HepG2 (cell line): ENCODE results near the gene ZNF581. TPM values are rescaled to one million over a fixed set of nuclear protein-coding genes. Genes with fewer than 3 reads are reported as not detected.

ENCODE experiments used
- ATAC-seq: fragments of 200-7000 bp; cut with Tn5 transposase; 3 replicates; pipeline ENCODE4 v1.9.1; 2020; ENCODE audit warnings: mild to moderate bottlenecking, moderate library complexity
- BruUV-seq: library from RNA; stranded (reverse); fragments of 400-500 nt; replicated peaks from 2 replicates; lab custom pipeline; 2021; lab: Mats Ljungman, UMichigan
- CTCF ChIA-PET: fragments of 300-600 bp; formaldehyde crosslinking; extraction: SDS; loops from one replicate; lab custom pipeline; 2021; ENCODE audit warnings: low total read pairs, inconsistent platforms, low intra/inter-chr PET ratio; lab: Yijun Ruan, JAX
- POLR2A ChIA-PET: fragments of 350-600 bp; sonication (Branson Sonifier 250); formaldehyde crosslinking; loops from one replicate; lab custom pipeline; 2020; ENCODE audit warnings: antibody characterized with exemption, inconsistent platforms; lab: Yijun Ruan, JAX
- DNase-seq: peaks from one replicate; pipeline ENCODE4 v3.0.0-alpha.2; 2015; ENCODE audit warnings: low spot score
- FAIRE-seq: peaks from 3 replicates; lab custom pipeline; 2011; peaks lifted over from hg19 to GRCh38; lab: Jason Lieb, UNC
- H2AFZ ChIP-seq: one replicate; pipeline ENCODE4 v1.6.1; 2011; ENCODE audit warnings: low read length, inconsistent platforms
- H3K27ac ChIP-seq: fragments of 300-600 bp; 3 replicates; pipeline ENCODE4 v1.8.0; 2011; ENCODE audit warnings: mixed run types, mild to moderate bottlenecking, mixed read lengths, low read length, inconsistent platforms; ENCODE audit not compliant: insufficient read depth; ENCODE audit errors: extremely low read length
- H3K27me3 ChIP-seq, 2 experiments: fragments of 200-600 bp in 1 of 2; 2 replicates in 1 of 2; 3 replicates in 1 of 2; pipeline versions ENCODE4 v1.6.0 to v1.8.0; 2011; ENCODE audit warnings: low read length in 2 of 2, mild to moderate bottlenecking in 2 of 2, moderate library complexity in 2 of 2, inconsistent platforms in 1 of 2; ENCODE audit not compliant: insufficient read depth in 2 of 2, control insufficient read depth in 1 of 2
- H3K36me3 ChIP-seq, 2 experiments: fragments of 200-600 bp in 1 of 2; replicated peaks in 1 of 2; 2 replicates in 1 of 2; 3 replicates in 1 of 2; pipeline versions ENCODE4 v1.5.1 to v1.8.0; 2011; ENCODE audit warnings: low read length in 2 of 2, inconsistent platforms in 1 of 2; ENCODE audit not compliant: insufficient read depth in 2 of 2, control insufficient read depth in 1 of 2
- H3K4me1 ChIP-seq: 2 replicates; pipeline ENCODE4 v1.5.1; 2012; ENCODE audit warnings: low read length, inconsistent platforms; ENCODE audit not compliant: insufficient read depth
- H3K4me2 ChIP-seq: 2 replicates; pipeline ENCODE4 v1.6.0; 2011; ENCODE audit warnings: low read depth, low read length, inconsistent platforms
- H3K4me3 ChIP-seq, 3 experiments: fragments of 200-600 bp in 1 of 3; sonication (generic), shearing (Covaris generic) in 1 of 3; replicated peaks in 1 of 3; 2 replicates each; pipeline ENCODE4 v1.5.1; 2011 to 2016; ENCODE audit warnings: low read length in 3 of 3, inconsistent platforms in 2 of 3, low read depth in 2 of 3, mild to moderate bottlenecking in 2 of 3, control low read depth in 1 of 3, mixed read lengths in 1 of 3; ENCODE audit not compliant: insufficient read depth in 1 of 3
- H3K79me2 ChIP-seq: one replicate; pipeline ENCODE4 v1.6.1; 2011; ENCODE audit warnings: low read length, inconsistent platforms; ENCODE audit not compliant: insufficient read depth
- H3K9ac ChIP-seq: 2 replicates; pipeline ENCODE4 v1.6.0; 2011; ENCODE audit warnings: mild to moderate bottlenecking, low read depth, low read length, inconsistent platforms; ENCODE audit not compliant: insufficient read depth
- H3K9me3 ChIP-seq: 2 replicates; pipeline ENCODE4 v1.5.1; 2012; ENCODE audit warnings: mild to moderate bottlenecking, low read length
- H4K20me1 ChIP-seq: 2 replicates; pipeline ENCODE4 v1.6.0; 2011; ENCODE audit warnings: inconsistent platforms, mild to moderate bottlenecking, low read length, moderate library complexity; ENCODE audit not compliant: insufficient read depth
- ARHGAP35 ChIP-seq: sonication (generic); formaldehyde crosslinking; IDR thresholded peaks from 2 replicates; pipeline ENCODE4 v1.9.0; 2022; ENCODE audit warnings: mild to moderate bottlenecking, inconsistent platforms, moderate library complexity, missing genetic modification reagents, borderline replicate concordance
- KDM3A ChIP-seq: IDR thresholded peaks from 2 replicates; pipeline ENCODE4 v1.6.1; 2018; ENCODE audit warnings: low read depth, missing compliant biosample characterization
- MIER2 ChIP-seq: IDR thresholded peaks from 2 replicates; pipeline ENCODE4 v1.6.1; 2016; ENCODE audit warnings: missing biosample characterization, missing genetic modification reagents
- PRPF4 ChIP-seq: fragments of 200-400 bp; formaldehyde crosslinking; IDR thresholded peaks from 2 replicates; pipeline ENCODE4 v1.6.1; 2016; ENCODE audit warnings: low read length, low read depth; ENCODE audit not compliant: poor library complexity, severe bottlenecking
- RELA ChIP-seq: sonication (generic); formaldehyde crosslinking; IDR thresholded peaks from 2 replicates; pipeline ENCODE4 v1.4.0; 2020; ENCODE audit warnings: missing genetic modification reagents
- WGBS: methylation state at CpG from one replicate; pipeline ENCODE4 v1.1.6; 2017; ENCODE audit warnings: low lambda C conversion rate; 5-methylcytosine and 5-hydroxymethylcytosine counted together
- in situ Hi-C: cut with HindIII; loops from 2 replicates; pipeline ENCODE4 v1.10.0; 2017; ENCODE audit warnings: low pct_unique_long_range_greater_than_20kb; ENCODE audit not compliant: extremely low pct_ligation_motif_present
- intact Hi-C: fragments of 100-400 bp; cut with micrococcal nuclease; formaldehyde crosslinking; loops from one replicate; pipeline ENCODE4 v1.10.0; 2022; ENCODE audit not compliant: unreplicated experiment
- polyA plus RNA-seq, 8 experiments: library from polyadenylated mRNA; depleted of rRNA in 3 of 8; stranded (reverse) in 7 of 8; unstranded in 1 of 8; fragments of >200 nt; fragmentation: Illumina TruSeq in 4 of 8; extraction: Trizol in 4 of 8; gene quantifications; 2 replicates each; pipeline versions ENCODE4 v1.2.1 to v1.2.3, GENCODE V29; 2011 to 2016; ENCODE audit warnings: low read depth in 4 of 8, missing spikeins in 1 of 8, mixed read lengths in 1 of 8; ENCODE audit not compliant: insufficient read depth in 1 of 8
- total RNA-seq, 5 experiments: library from RNA; depleted of rRNA; stranded (reverse); fragments of >200 nt; fragmentation: Illumina TruSeq; extraction: Trizol; gene quantifications; 2 replicates each; pipeline ENCODE4 v1.2.3, GENCODE V29; 2016; ENCODE audit warnings: low read depth in 1 of 5
- TF ChIP-seq, protein P1 (sequence below): sonication (generic); formaldehyde crosslinking; IDR thresholded peaks from 2 replicates; pipeline ENCODE4 v1.5.1; 2020; ENCODE audit warnings: missing genetic modification reagents, mild to moderate bottlenecking, borderline replicate concordance
- TF ChIP-seq, protein P2 (sequence below): IDR thresholded peaks from 2 replicates; pipeline ENCODE4 v1.4.0; 2020; ENCODE audit warnings: mild to moderate bottlenecking, missing genetic modification reagents

Gene ZNF581
- total and polyA plus RNA-seq, 2 of the 13 experiments (the other 11 are each of a cell fraction or from before 2014, with no cell fraction given) = 19.6 to 49.5 TPM

DNA sequence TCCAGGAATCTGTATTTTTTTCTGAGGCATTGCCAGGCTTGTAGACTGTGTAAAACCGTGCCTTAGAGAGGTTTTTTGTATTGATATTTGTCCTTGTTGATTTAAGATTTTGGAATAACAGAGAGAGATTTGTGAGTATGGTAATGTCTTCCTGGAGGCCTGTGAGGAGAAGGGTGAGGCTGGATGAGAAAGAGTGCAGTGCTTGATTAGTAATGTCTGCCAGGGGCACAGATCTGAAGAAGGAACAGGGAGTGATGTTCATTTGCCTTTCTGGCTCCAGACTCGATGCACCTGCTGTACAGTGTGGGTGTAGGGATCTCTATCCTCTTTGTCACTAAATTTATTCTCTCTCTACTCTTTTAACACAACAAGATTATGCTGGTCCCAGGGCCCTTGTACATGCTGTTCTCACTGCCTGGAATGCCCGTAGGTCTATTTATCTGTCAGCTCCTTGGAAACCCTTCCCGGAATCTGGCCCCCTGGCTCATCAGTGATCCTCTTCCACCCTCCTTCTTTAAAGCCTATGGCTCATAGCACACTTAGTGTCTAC, 48.4 kb upstream of the ZNF581 start (continued):
- TF ChIP-seq, protein P1, sequence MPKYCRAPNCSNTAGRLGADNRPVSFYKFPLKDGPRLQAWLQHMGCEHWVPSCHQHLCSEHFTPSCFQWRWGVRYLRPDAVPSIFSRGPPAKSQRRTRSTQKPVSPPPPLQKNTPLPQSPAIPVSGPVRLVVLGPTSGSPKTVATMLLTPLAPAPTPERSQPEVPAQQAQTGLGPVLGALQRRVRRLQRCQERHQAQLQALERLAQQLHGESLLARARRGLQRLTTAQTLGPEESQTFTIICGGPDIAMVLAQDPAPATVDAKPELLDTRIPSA (CRISPR knock-in tag) = no peak
- no peak for TF ChIP-seq MIER2 (CRISPR knock-in tag)
- no peak for TF ChIP-seq KDM3A

DNA sequence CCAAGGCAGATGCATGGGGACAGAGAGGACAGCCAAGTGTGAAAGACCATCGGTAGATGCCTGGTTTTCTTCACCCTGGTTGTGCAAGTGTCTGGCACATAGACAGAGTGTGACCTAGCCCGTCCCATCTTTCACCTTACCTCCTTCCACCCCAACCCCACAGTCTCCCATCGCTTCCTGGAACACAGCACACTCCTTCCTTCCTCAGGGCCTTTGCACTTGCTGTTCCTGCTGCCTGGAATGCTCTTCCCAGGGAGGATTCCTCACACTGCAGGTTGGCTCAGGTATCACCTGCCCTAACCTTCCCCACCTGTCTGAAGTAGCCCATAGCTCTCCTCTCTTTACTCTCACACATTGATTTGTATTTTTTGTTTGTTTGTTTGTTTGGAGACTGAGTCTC, 47.1 kb upstream of the ZNF581 start:
- Histone ChIP-seq H3K9me3 (no peaks in the 10 kb centered on the region), H3K9ac (no peak overlapping the region), H3K4me2 (no peak overlapping the region), H3K4me1 (peaks cover 16% of the 10 kb centered on the region), H3K27ac (no peak overlapping the region), H4K20me1 (0 out of 2 replicates have a peak, but pooled peaks cover 6% of the 10 kb centered on the region), H3K4me3 (no peak overlapping the region), H3K79me2 (peaks cover 2% of the 10 kb centered on the region), H3K36me3 (peaks cover 10 to 32% of the 10 kb centered on the region in 2 experiments; a peak in 4 of 5 replicates), H2AFZ (no peak overlapping the region), H3K27me3 (no peaks in the 10 kb centered on the region; a peak in 1 of 5 replicates)
- TF ChIP-seq, protein P2, sequence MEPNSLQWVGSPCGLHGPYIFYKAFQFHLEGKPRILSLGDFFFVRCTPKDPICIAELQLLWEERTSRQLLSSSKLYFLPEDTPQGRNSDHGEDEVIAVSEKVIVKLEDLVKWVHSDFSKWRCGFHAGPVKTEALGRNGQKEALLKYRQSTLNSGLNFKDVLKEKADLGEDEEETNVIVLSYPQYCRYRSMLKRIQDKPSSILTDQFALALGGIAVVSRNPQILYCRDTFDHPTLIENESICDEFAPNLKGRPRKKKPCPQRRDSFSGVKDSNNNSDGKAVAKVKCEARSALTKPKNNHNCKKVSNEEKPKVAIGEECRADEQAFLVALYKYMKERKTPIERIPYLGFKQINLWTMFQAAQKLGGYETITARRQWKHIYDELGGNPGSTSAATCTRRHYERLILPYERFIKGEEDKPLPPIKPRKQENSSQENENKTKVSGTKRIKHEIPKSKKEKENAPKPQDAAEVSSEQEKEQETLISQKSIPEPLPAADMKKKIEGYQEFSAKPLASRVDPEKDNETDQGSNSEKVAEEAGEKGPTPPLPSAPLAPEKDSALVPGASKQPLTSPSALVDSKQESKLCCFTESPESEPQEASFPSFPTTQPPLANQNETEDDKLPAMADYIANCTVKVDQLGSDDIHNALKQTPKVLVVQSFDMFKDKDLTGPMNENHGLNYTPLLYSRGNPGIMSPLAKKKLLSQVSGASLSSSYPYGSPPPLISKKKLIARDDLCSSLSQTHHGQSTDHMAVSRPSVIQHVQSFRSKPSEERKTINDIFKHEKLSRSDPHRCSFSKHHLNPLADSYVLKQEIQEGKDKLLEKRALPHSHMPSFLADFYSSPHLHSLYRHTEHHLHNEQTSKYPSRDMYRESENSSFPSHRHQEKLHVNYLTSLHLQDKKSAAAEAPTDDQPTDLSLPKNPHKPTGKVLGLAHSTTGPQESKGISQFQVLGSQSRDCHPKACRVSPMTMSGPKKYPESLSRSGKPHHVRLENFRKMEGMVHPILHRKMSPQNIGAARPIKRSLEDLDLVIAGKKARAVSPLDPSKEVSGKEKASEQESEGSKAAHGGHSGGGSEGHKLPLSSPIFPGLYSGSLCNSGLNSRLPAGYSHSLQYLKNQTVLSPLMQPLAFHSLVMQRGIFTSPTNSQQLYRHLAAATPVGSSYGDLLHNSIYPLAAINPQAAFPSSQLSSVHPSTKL (CRISPR knock-in tag) = no peak
- TF ChIP-seq RELA (CRISPR knock-in tag) (no peak), ARHGAP35 (no peak), PRPF4 (no peak)
- ChIA-PET CTCF (no interaction called here), POLR2A (interaction anchor here (1.0 kb wide), 1 partner anchor 9 kb away, joined by 4 read pairs; no protein-coding TSS in a partner anchor)
- intact Hi-C loops (no loop called here), in situ Hi-C loops (no loop called here)
- no TSS peak for BruUV-seq
- FAIRE-seq (no peak), ATAC-seq (no peak), DNase-seq (no peak)
- 94% methylated on average over 3 of the region's 3 CpGs for WGBS
